ENCODE data around the gene PTPRK. TPM values are rescaled to one million over a fixed set of nuclear protein-coding genes. Genes with fewer than 3 reads are reported as not detected.

PTPRK gene
- polyA plus RNA-seq, 3 donors = 0.01 TPM; not detected in 2

- H3K4me3 Mint-ChIP-seq = no peak overlapping the region
These were observed 520.0 kb downstream of the PTPRK start for GRCh38 chr6:128000363-128000762.

GRCh38 chr6:127998985-127999384, 521.4 kb downstream of the PTPRK start:
- Histone ChIP-seq H3K4me3 (replicated peaks in 1 of 3; ENCODE audit: low read depth in 2 of 3, low read length in 3 of 3) (no peak overlapping the region), H3K9me3 (replicated peaks in 1 of 2; ENCODE audit: control insufficient read depth in 1 of 2, insufficient read depth in 1 of 2, low read length in 2 of 2) (no peaks in the 10 kb centered on the region), H3K36me3 (replicated peaks in 1 of 2; ENCODE audit: control insufficient read depth in 1 of 2, insufficient read depth in 2 of 2, low read length in 2 of 2) (no peaks in the 10 kb centered on the region), H3K4me1 (ENCODE audit: control insufficient read depth in 1 of 2, insufficient read depth in 2 of 2, low read length in 2 of 2) (no peaks in the 10 kb centered on the region), H3K27me3 (ENCODE audit: control insufficient read depth in 2 of 2, insufficient read depth in 2 of 2, low read length in 2 of 2) (no peaks in the 10 kb centered on the region), H3K79me2 (ENCODE audit: insufficient read depth, low read length) (no peaks in the 10 kb centered on the region), H4K20me1 (ENCODE audit: insufficient read depth, low read length) (no peaks in the 10 kb centered on the region), H3K27ac (ENCODE audit: low read depth in 1 of 2, low read length in 2 of 2) (no peak overlapping the region), H3K4me2 (replicated peaks; ENCODE audit: extremely low read depth, low read length, poor library complexity, severe bottlenecking) (no peak overlapping the region), H3K9ac (ENCODE audit: insufficient read depth, low read length, poor library complexity, severe bottlenecking) (no peak overlapping the region), H2AFZ (ENCODE audit: insufficient read depth, low read depth, low read length, poor library complexity, severe bottlenecking) (no peak overlapping the region)
- WGBS (ENCODE audit: insufficient coverage) = 100% methylated on average over 2 of the region's 4 CpGs
- no peak overlapping the region for H3K27ac Mint-ChIP-seq
- intact Hi-C loops (cut with micrococcal nuclease) = no loop called here
- no peak overlapping the region for H3K4me3 Mint-ChIP-seq
- TF ChIP-seq, protein P1, sequence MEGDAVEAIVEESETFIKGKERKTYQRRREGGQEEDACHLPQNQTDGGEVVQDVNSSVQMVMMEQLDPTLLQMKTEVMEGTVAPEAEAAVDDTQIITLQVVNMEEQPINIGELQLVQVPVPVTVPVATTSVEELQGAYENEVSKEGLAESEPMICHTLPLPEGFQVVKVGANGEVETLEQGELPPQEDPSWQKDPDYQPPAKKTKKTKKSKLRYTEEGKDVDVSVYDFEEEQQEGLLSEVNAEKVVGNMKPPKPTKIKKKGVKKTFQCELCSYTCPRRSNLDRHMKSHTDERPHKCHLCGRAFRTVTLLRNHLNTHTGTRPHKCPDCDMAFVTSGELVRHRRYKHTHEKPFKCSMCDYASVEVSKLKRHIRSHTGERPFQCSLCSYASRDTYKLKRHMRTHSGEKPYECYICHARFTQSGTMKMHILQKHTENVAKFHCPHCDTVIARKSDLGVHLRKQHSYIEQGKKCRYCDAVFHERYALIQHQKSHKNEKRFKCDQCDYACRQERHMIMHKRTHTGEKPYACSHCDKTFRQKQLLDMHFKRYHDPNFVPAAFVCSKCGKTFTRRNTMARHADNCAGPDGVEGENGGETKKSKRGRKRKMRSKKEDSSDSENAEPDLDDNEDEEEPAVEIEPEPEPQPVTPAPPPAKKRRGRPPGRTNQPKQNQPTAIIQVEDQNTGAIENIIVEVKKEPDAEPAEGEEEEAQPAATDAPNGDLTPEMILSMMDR (IDR thresholded peaks at IDR 0.05) = no peak
- peaks cover 0 to 1% (median 0%) of the 10 kb centered on the region in 7 donors for H3K9me3 Mint-ChIP-seq
- H3K27me3 Mint-ChIP-seq (ENCODE audit: low read depth in 3 of 3) = peaks cover 0 to 2% (median 0%) of the 10 kb centered on the region in 3 donors
- DNase-seq = no peak
- H3K4me1 Mint-ChIP-seq = no peaks in the 10 kb centered on the region
- H3K36me3 Mint-ChIP-seq = no peaks in the 10 kb centered on the region

More at GRCh38 chr6:128000363-128000762, 520.0 kb downstream of the PTPRK start:
- Histone ChIP-seq H3K27ac (ENCODE audit: low read depth in 1 of 2, low read length in 2 of 2) (no peak overlapping the region), H4K20me1 (ENCODE audit: insufficient read depth, low read length) (no peaks in the 10 kb centered on the region), H3K79me2 (ENCODE audit: insufficient read depth, low read length) (no peaks in the 10 kb centered on the region), H3K4me1 (ENCODE audit: control insufficient read depth in 1 of 2, insufficient read depth in 2 of 2, low read length in 2 of 2) (no peaks in the 10 kb centered on the region), H3K27me3 (ENCODE audit: control insufficient read depth in 2 of 2, insufficient read depth in 2 of 2, low read length in 2 of 2) (no peaks in the 10 kb centered on the region), H2AFZ (ENCODE audit: insufficient read depth, low read depth, low read length, poor library complexity, severe bottlenecking) (no peak overlapping the region), H3K9me3 (replicated peaks in 1 of 2; ENCODE audit: control insufficient read depth in 1 of 2, insufficient read depth in 1 of 2, low read length in 2 of 2) (no peaks in the 10 kb centered on the region), H3K4me3 (replicated peaks in 1 of 3; ENCODE audit: low read depth in 2 of 3, low read length in 3 of 3) (no peak overlapping the region), H3K9ac (ENCODE audit: insufficient read depth, low read length, poor library complexity, severe bottlenecking) (no peak overlapping the region), H3K36me3 (replicated peaks in 1 of 2; ENCODE audit: control insufficient read depth in 1 of 2, insufficient read depth in 2 of 2, low read length in 2 of 2) (no peaks in the 10 kb centered on the region), H3K4me2 (replicated peaks; ENCODE audit: extremely low read depth, low read length, poor library complexity, severe bottlenecking) (no peak overlapping the region)
- no peaks in the 10 kb centered on the region for H3K27me3 Mint-ChIP-seq (ENCODE audit: low read depth in 3 of 3)
- no CpG with 5 or more reads among the region's 2 CpGs for WGBS (ENCODE audit: insufficient coverage)
- intact Hi-C loops (cut with micrococcal nuclease) = no loop called here
- no peaks in the 10 kb centered on the region for H3K36me3 Mint-ChIP-seq
- TF ChIP-seq, protein P1 (IDR thresholded peaks at IDR 0.05) = no peak
- H3K9me3 Mint-ChIP-seq = peaks cover 0 to 1% (median 0%) of the 10 kb centered on the region in 7 donors
- DNase-seq = no peak
- no peak overlapping the region for H3K27ac Mint-ChIP-seq
- no peaks in the 10 kb centered on the region for H3K4me1 Mint-ChIP-seq

All from CD14-positive monocyte (primary cell).